Astrocyte (in vitro differentiated cells and primary cell): ENCODE measurements around the gene SLC43A1. TPM values are rescaled to one million over a fixed set of nuclear protein-coding genes. Genes with fewer than 3 reads are reported as not detected.

ENCODE experiments used
- DNase-seq: peaks from one replicate; pipeline ENCODE4 v3.0.0-alpha.2; 2010; ENCODE audit warnings: low read depth
- FAIRE-seq: peaks from 2 replicates; lab custom pipeline; 2011; peaks lifted over from hg19 to GRCh38; lab: Jason Lieb, UNC
- H2AFZ ChIP-seq: 2 replicates; pipeline ENCODE4 v1.6.0; 2012; ENCODE audit warnings: low read depth, low read length, inconsistent platforms
- H3K27ac ChIP-seq: 2 replicates; pipeline ENCODE4 v1.5.1; 2011; ENCODE audit warnings: low read depth, low read length, inconsistent platforms
- H3K27me3 ChIP-seq: 2 replicates; pipeline ENCODE4 v1.6.0; 2011; ENCODE audit warnings: low read length, inconsistent platforms; ENCODE audit not compliant: insufficient read depth
- H3K36me3 ChIP-seq: 2 replicates; pipeline ENCODE4 v1.5.1; 2011; ENCODE audit warnings: low read length, inconsistent platforms; ENCODE audit not compliant: insufficient read depth
- H3K4me1 ChIP-seq: 2 replicates; pipeline ENCODE4 v1.5.1; 2011; ENCODE audit warnings: low read length, inconsistent platforms; ENCODE audit not compliant: insufficient read depth
- H3K4me2 ChIP-seq: 2 replicates; pipeline ENCODE4 v1.6.0; 2012; ENCODE audit warnings: low read length, inconsistent platforms
- H3K4me3 ChIP-seq: 2 replicates; pipeline ENCODE4 v1.5.1; 2011; ENCODE audit warnings: low read depth, mild to moderate bottlenecking, low read length, inconsistent platforms; ENCODE audit not compliant: insufficient read depth
- H3K79me2 ChIP-seq: 2 replicates; pipeline ENCODE4 v1.6.0; 2012; ENCODE audit warnings: mild to moderate bottlenecking, low read length, inconsistent platforms; ENCODE audit not compliant: insufficient read depth
- H3K9ac ChIP-seq: 2 replicates; pipeline ENCODE4 v1.6.0; 2012; ENCODE audit warnings: mild to moderate bottlenecking, low read length, inconsistent platforms
- H3K9me3 ChIP-seq: 2 replicates; pipeline ENCODE4 v1.5.1; 2012; ENCODE audit warnings: low read depth, mild to moderate bottlenecking, low read length, inconsistent platforms; ENCODE audit not compliant: insufficient read depth
- H4K20me1 ChIP-seq: 2 replicates; pipeline ENCODE4 v1.6.0; 2012; ENCODE audit warnings: low read length, inconsistent platforms; ENCODE audit not compliant: insufficient read depth
- H3K27ac Mint-ChIP-seq: one replicate; pipeline ENCODE4 v1.8.0; 2021; ENCODE audit warnings: mild to moderate bottlenecking, mixed read lengths; ENCODE audit not compliant: unreplicated experiment
- H3K27me3 Mint-ChIP-seq: one replicate; pipeline ENCODE4 v1.8.0; 2021; ENCODE audit warnings: low read depth, mixed read lengths; ENCODE audit not compliant: unreplicated experiment
- H3K36me3 Mint-ChIP-seq: one replicate; pipeline ENCODE4 v1.8.0; 2021; ENCODE audit warnings: low read depth, mixed read lengths; ENCODE audit not compliant: unreplicated experiment
- H3K4me1 Mint-ChIP-seq: one replicate; pipeline ENCODE4 v1.8.0; 2021; ENCODE audit warnings: low read depth, mixed read lengths; ENCODE audit not compliant: unreplicated experiment
- H3K4me3 Mint-ChIP-seq: one replicate; pipeline ENCODE4 v1.8.0; 2021; ENCODE audit warnings: mild to moderate bottlenecking, moderate library complexity, mixed read lengths; ENCODE audit not compliant: unreplicated experiment
- H3K9me3 Mint-ChIP-seq: one replicate; pipeline ENCODE4 v1.8.0; 2021; ENCODE audit warnings: mild to moderate bottlenecking, mixed read lengths; ENCODE audit not compliant: unreplicated experiment
- CTCF ChIP-seq: IDR thresholded peaks from 2 replicates; pipeline ENCODE4 v1.5.1; 2011; ENCODE audit warnings: low read depth, mild to moderate bottlenecking, inconsistent platforms, low read length, moderate library complexity; ENCODE audit not compliant: insufficient read depth
- EZH2 ChIP-seq: IDR thresholded peaks from 2 replicates; pipeline ENCODE4 v1.6.1; 2012; ENCODE audit warnings: mild to moderate bottlenecking, low read length, inconsistent platforms; ENCODE audit not compliant: insufficient read depth
- total RNA-seq: library from RNA; stranded (reverse); gene quantifications from 2 replicates; pipeline ENCODE4 v1.2.1, GENCODE V29; 2021

Gene SLC43A1
- total RNA-seq, 1 donor from 2014 or later: 3.5 TPM

- H3K27ac ChIP-seq: no peak overlapping the region
- H3K9ac ChIP-seq: no peak overlapping the region
- H3K36me3 ChIP-seq: no peaks in the 10 kb centered on the region
- H4K20me1 ChIP-seq: no peaks in the 10 kb centered on the region
- no peaks in the 10 kb centered on the region for H3K9me3 ChIP-seq
- FAIRE-seq (no peak), DNase-seq (no peak)
- TF ChIP-seq EZH2 (no peak), CTCF (no peak)
- H3K4me2 ChIP-seq: no peak overlapping the region
- no peak overlapping the region for H2AFZ ChIP-seq
- Mint-ChIP-seq H3K27ac (no peak overlapping the region), H3K4me1 (no peaks in the 10 kb centered on the region), H3K36me3 (no peaks in the 10 kb centered on the region), H3K9me3 (peaks cover 4% of the 10 kb centered on the region), H3K4me3 (no peak overlapping the region), H3K27me3 (peaks cover 14% of the 10 kb centered on the region)
- no peaks in the 10 kb centered on the region for H3K79me2 ChIP-seq
- no peak overlapping the region for H3K4me3 ChIP-seq
- peaks cover 15% of the 10 kb centered on the region for H3K27me3 ChIP-seq
- H3K4me1 ChIP-seq: no peaks in the 10 kb centered on the region
These were observed 71.0 kb downstream of the SLC43A1 start for GRCh38 chr11:57444362-57445121.

- Histone ChIP-seq H2AFZ (no peak overlapping the region), H3K79me2 (no peaks in the 10 kb centered on the region), H4K20me1 (no peaks in the 10 kb centered on the region), H3K4me3 (no peak overlapping the region), H3K27ac (no peak overlapping the region), H3K9ac (no peak overlapping the region), H3K4me2 (no peak overlapping the region), H3K36me3 (no peaks in the 10 kb centered on the region), H3K9me3 (no peaks in the 10 kb centered on the region), H3K27me3 (peaks cover 8% of the 10 kb centered on the region), H3K4me1 (no peaks in the 10 kb centered on the region)
- Mint-ChIP-seq H3K4me1 (no peaks in the 10 kb centered on the region), H3K36me3 (peaks cover 3% of the 10 kb centered on the region), H3K27ac (no peak overlapping the region), H3K27me3 (peaks cover 15% of the 10 kb centered on the region), H3K4me3 (no peak overlapping the region), H3K9me3 (no peaks in the 10 kb centered on the region)
- FAIRE-seq (no peak), DNase-seq (no peak)
- TF ChIP-seq CTCF (no peak), EZH2 (no peak)
These were observed 74.6 kb downstream of the SLC43A1 start for GRCh38 chr11:57440744-57441414.

GRCh38 chr11:57439786-57440185 lies 75.7 kb downstream of the SLC43A1 start:
- Histone ChIP-seq H3K9me3 (no peaks in the 10 kb centered on the region), H3K4me1 (no peaks in the 10 kb centered on the region), H3K36me3 (no peaks in the 10 kb centered on the region), H2AFZ (no peak overlapping the region), H3K9ac (no peak overlapping the region), H3K27ac (no peak overlapping the region), H3K4me2 (no peak overlapping the region), H4K20me1 (no peaks in the 10 kb centered on the region), H3K79me2 (no peaks in the 10 kb centered on the region), H3K27me3 (peaks cover 4% of the 10 kb centered on the region), H3K4me3 (no peak overlapping the region)
- Mint-ChIP-seq H3K27ac (no peak overlapping the region), H3K27me3 (peaks cover 13% of the 10 kb centered on the region), H3K4me1 (no peaks in the 10 kb centered on the region), H3K36me3 (peaks cover 3% of the 10 kb centered on the region), H3K4me3 (no peak overlapping the region), H3K9me3 (no peaks in the 10 kb centered on the region)
- TF ChIP-seq CTCF: no peak
- TF ChIP-seq EZH2: no peak
- FAIRE-seq (no peak), DNase-seq (no peak)
